ENCODE measurements around the gene SPTLC2.

GRCh38 chr14:77491056-77491455 lies 125.4 kb downstream of the SPTLC2 start:
- TF ChIP-seq CTCF (IDR thresholded peaks at IDR 0.05) (no peak), EZH2phosphoT487 (IDR thresholded peaks at IDR 0.05) (no peak), EZH2 (IDR thresholded peaks at IDR 0.05) (no peak)
